ENCODE data around the gene TSPO.
"Not testable (repeated sequence)": the region's sequence is repeated elsewhere in the genome, so short reads cannot be mapped to it uniquely, and the experiment has no call there.

The TSPO gene

GRCh38 chr22:43129426-43130425 lies 21.6 kb upstream of the TSPO start:
- DNase-seq, result no peak

- no peak for DNase-seq
Observed at GRCh38 chr22:43131773-43132501, 19.4 kb upstream of the TSPO start.

GRCh38 chr22:43133401-43133800 lies 18.0 kb upstream of the TSPO start:
- DNase-seq, result no peak

- no peak for DNase-seq
Observed at GRCh38 chr22:43134553-43134952, 16.8 kb upstream of the TSPO start.

- DNase-seq, result no peak
Observed at GRCh38 chr22:43135565-43135964, 15.8 kb upstream of the TSPO start.

GRCh38 chr22:43136255-43136654 lies 15.1 kb upstream of the TSPO start:
- peak in 6 of 56 donors; percentile 2 to 44 (median 11) for DNase-seq

- DNase-seq, result no peak
Observed at GRCh38 chr22:43136801-43137200, 14.6 kb upstream of the TSPO start.

GRCh38 chr22:43142880-43143562 lies 8.3 kb upstream of the TSPO start, which contains the start of gene MCAT:
MCAT (minus strand) TSS chr22:43143398; CDS start chr22:43143348, 50 bp downstream.
- peak in 54 of 56 donors; percentile 25 to 91 (median 77) for DNase-seq

GRCh38 chr22:43144949-43145348 lies 6.4 kb upstream of the TSPO start:
- DNase-seq, result no peak

GRCh38 chr22:43145371-43145770 lies 6.0 kb upstream of the TSPO start:
- not testable (repeated sequence) for DNase-seq

- not testable (repeated sequence) for DNase-seq
Observed at GRCh38 chr22:43146332-43146731, 5.0 kb upstream of the TSPO start.

- DNase-seq, result no peak
Observed at GRCh38 chr22:43147821-43148220, 3.5 kb upstream of the TSPO start.

GRCh38 chr22:43148581-43148980 lies 2.8 kb upstream of the TSPO start:
- no peak for DNase-seq

GRCh38 chr22:43150731-43151206 lies 590 bp upstream of the TSPO start:
- no peak for DNase-seq

- no peak for DNase-seq
Observed at GRCh38 chr22:43152003-43152356, 621 bp downstream of the TSPO start.

- DNase-seq, result peak in 42 of 56 donors; percentile 4 to 79 (median 35)
Observed at GRCh38 chr22:43152357-43153071, 1.2 kb downstream of the TSPO start.

- DNase-seq, result no peak
Observed at GRCh38 chr22:43153899-43154298, 2.5 kb downstream of the TSPO start.

- peak in 2 of 56 donors; percentile 12 to 24 for DNase-seq
Observed at GRCh38 chr22:43154887-43155536, 3.7 kb downstream of the TSPO start.

- no peak for DNase-seq
Observed at GRCh38 chr22:43155789-43156188, 4.4 kb downstream of the TSPO start.

GRCh38 chr22:43156413-43156812 lies 5.1 kb downstream of the TSPO start:
- no peak for DNase-seq
